Effector CD8-positive, alpha-beta T cell (primary cell): ENCODE data around the gene RILPL1.
"Not testable (repeated sequence)": the region's sequence is repeated elsewhere in the genome, so short reads cannot be mapped to it uniquely, and the experiment has no call there.

ENCODE experiments used
- DNase-seq: peaks from one replicate; lab custom pipeline; 2025; lab: John Stamatoyannopoulos, UW

RILPL1 gene

DNA sequence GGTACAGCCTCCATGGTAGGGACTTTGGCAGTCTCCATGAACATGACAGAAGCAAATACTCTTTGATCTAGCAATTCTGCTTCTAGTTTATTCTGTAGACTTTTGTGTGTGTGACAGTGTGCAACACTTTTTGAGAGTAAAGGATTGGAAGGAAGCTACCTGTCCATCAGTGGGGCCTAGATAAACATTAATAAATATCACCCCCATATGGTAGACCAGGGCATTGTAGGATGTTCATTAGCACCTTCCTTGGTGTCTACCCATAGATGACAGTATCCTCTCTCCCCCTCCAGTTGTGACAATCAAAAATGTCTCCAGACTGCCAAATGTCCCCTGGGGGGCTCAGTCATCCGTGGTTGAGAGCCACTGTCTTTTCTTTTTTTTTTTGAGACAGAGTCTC, 64.7 kb downstream of the RILPL1 start:
- no peak for DNase-seq

DNA sequence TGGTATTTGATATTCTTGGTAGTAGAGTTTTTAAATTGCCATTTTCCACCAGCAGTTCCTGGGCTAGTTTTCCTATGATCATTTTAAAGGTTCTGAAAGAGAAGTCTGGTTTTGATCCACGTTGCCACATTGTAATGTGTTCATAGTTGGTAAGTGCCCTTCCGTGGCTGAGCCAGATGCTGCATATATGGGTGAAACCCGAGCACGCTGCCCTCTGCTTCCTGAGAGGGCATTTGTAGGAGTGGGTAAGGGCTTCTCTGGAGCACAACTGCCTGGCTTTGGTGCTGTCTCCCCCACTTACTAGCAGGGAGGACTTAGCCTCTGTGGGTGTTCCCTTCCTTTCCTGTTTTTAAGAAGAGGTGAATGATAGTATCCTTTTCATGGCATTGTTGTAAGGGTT, 68.4 kb downstream of the RILPL1 start:
- DNase-seq = no peak

DNA sequence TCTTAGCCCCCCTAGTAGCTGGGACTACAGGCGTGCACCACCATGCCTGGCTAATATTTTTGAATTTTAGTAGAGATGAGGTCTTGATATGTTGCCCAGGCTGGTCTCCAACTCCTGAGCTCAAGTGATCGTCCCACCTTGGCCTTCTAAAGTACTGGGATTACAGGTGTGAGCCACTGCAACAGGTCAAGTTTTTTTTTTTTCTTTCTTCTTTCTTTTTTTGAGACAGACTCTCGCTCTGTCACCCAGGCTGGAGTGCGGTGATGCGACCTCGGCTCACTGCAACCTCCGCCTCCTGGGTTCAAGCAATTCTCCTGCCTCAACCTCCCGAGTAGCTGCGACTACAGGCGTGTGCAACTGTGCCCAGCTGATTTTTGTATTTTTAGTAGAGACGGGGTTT, 70.3 kb downstream of the RILPL1 start:
- DNase-seq = not testable (repeated sequence)

GRCh38 chr12:123457980-123458779, 75.3 kb downstream of the RILPL1 start, which contains the start of gene SNRNP35:
TSS of gene SNRNP35 (plus strand) at chr12:123458139. CDS start at chr12:123465541, 7,402 bp downstream.
- DNase-seq = peak; percentile 82

GRCh38 chr12:123453165-123453564, 80.4 kb downstream of the RILPL1 start:
- no peak for DNase-seq

GRCh38 chr12:123452276-123452550, 81.3 kb downstream of the RILPL1 start:
- not testable (repeated sequence) for DNase-seq

DNA sequence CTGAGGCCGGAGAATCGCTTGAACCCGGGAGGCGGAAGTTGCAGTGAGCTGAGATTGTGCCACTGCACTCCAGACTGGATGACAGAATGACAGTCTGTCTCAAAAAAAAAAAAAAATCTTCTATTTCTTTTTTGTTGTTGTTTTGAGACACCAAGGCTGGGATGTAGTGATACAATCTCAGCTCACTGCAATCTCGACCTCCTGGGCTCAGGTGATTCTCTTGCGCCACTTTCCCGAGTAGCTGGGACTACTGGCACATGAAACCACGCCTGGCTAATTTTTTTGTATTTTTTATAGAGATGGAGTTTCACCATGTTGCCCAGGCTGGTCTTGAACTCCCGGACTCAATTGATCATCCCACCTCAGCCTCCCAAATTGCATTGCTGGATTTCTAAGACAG, 82.9 kb downstream of the RILPL1 start:
- DNase-seq = no peak

DNA sequence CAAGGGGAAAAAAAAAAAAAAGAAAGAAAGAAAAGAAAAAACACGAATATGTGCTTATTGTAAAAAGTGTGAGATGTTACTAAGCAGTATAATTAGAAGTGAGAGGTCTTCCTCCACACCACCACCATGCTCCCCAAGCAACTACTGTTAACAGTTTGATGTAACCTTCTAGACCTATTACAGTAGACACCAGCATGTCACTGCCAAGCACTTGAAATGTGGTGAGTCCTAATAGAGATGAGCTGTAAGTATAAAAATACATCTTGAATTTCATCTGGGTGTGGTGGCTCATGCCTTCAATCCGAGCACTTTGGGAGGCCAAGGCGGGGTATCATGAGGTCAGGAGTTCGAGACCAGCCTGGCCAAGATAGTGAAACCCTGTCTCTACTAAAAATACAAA, 83.7 kb downstream of the RILPL1 start:
- no peak for DNase-seq

- no peak for DNase-seq
Measured at GRCh38 chr12:123449249-123449733, 84.2 kb downstream of the RILPL1 start.

DNA sequence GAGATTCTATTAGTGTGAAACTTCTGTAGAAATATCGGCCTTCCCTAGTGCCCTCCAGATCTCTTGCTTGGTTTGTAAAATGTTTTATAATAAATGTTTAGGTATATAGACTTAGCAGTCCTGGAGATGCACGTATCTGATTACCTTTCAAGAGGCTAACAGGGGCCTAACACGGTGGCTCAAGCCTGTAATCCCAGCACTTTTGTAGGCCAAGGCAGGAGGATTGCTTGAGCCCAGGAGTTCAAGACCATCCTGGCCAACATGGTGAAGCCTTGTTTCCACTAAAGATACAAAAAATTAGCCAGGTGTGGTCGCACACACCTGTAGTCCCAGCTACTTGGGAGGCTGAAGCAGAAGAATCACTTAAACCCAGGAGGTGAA, 87.2 kb downstream of the RILPL1 start:
- no peak for DNase-seq

GRCh38 chr12:123445388-123446332, 87.9 kb downstream of the RILPL1 start:
- no peak for DNase-seq

- no peak for DNase-seq
Measured at GRCh38 chr12:123444092-123445026, 89.2 kb downstream of the RILPL1 start.

- DNase-seq = no peak
Measured at GRCh38 chr12:123442774-123443173, 90.7 kb downstream of the RILPL1 start.

DNA sequence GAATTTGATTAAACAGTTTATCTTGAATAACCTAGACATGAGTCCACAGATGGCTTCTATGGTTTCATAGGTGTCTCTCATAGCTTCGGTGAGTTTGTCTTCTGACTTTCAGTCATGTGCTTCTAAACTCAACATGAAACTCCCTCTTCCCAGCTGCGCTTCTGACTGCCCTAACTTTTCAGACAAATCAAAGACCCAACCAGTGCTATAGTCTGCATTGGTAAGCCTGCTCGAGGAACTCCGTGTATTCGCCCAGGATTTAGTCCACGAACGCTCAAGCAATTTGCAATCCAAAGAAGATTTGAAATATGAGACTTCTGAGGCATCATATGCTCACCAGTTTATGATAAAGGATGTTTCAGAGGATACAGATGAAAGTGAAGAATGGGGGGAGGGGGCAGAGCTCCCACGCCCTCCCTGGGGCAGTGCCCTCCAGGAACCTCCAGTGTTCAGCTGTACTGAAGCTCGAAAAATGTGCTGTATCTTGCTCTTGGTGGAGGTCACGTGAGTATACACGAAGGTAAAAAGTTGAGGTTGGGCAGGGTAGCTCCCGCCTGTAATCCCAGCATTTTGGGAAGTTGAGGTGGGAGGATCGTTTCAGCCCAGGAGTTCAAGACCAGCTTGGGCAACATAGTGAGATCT, 91.9 kb downstream of the RILPL1 start:
- DNase-seq = no peak

GRCh38 chr12:123436017-123436964, 97.2 kb downstream of the RILPL1 start, which contains the start of gene RILPL2:
TSS of gene RILPL2 (minus strand) at chr12:123436684. CDS start at chr12:123436420, 264 bp downstream.
- peak; percentile 79 for DNase-seq

- DNase-seq = no peak
Measured at GRCh38 chr12:123435636-123436016, 97.9 kb downstream of the RILPL1 start.

DNA sequence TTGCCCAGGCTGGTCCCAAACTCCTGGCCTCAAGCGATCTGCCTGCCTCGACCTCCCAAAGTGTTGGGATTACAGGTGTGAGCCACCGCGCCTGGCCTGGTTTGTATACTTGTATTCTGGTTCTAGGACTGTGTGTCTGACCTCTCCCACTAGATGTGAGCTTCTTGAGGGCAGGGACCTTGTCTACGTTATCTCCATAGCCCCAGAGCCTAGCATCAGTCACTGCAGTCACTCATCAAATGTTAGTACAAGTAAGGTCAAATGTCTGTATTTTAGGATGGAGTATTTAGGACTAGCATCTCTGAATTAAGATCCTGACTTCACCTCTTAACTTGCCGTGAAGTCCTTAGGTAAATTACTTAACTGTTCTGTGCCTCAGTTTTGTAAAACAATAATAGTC, 99.9 kb downstream of the RILPL1 start:
- DNase-seq = no peak

DNA sequence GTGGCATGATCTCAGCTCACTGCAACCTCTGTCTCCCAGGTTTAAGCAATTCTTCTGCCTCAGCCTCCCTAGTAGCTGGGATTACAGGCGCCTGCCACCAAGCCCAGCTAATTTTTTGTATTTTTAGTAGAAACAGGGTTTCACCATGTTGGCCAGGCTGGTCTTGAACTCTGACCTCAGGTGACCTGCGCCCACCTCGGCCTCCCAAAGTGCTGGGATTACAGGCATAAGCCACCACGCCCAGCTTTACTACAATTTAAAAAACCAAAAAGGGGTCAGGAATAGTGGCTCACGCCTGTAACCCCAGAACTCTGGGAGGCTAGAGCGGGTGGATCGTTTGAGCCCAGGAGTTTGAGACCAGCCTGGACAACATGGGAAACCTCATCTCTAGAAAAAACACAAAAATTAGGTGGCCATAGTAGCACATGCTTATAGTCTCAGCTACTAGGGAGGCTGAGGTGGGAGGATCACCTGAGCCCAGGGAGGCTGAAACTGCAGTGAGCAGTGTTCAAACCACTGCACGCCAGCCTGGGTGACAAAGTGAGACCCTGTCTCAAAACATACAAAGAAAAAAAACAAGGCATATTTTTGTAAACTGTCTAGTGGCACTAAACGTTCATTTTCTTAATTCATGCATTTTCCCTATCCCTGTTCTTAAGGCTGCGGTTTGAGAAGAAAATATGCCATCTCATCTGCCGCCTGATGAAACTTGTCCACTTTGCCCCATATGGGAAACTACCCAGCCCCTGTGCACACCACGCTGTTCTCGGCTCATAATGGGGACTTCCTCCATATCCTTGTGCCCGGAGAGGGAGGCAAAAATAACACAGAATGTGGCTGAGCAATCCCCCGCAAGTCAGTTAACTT, 101.3 kb downstream of the RILPL1 start:
- DNase-seq = not testable (repeated sequence)

- not testable (repeated sequence) for DNase-seq
Measured at GRCh38 chr12:123429101-123429500, 104.4 kb downstream of the RILPL1 start.
